OCI-LY1 (cell line): ENCODE data around the gene LDAH.

ENCODE experiments used
- EZH2 ChIP-seq: fragments of 200-600 bp; sonication (generic), shearing (Covaris generic); IDR thresholded peaks from 2 replicates; pipeline ENCODE4 v1.8.0; 2017; ENCODE audit warnings: borderline replicate concordance, mixed run types, mild to moderate bottlenecking, antibody characterized with exemption, low read length, moderate library complexity, mixed read lengths
- TF ChIP-seq, protein P1 (sequence below): fragments of 200-600 bp; sonication (generic), shearing (Covaris generic); IDR thresholded peaks from 2 replicates; pipeline ENCODE4 v1.5.1; 2017; ENCODE audit warnings: mild to moderate bottlenecking, antibody characterized with exemption, low read length, moderate library complexity, mixed read lengths

DNA sequence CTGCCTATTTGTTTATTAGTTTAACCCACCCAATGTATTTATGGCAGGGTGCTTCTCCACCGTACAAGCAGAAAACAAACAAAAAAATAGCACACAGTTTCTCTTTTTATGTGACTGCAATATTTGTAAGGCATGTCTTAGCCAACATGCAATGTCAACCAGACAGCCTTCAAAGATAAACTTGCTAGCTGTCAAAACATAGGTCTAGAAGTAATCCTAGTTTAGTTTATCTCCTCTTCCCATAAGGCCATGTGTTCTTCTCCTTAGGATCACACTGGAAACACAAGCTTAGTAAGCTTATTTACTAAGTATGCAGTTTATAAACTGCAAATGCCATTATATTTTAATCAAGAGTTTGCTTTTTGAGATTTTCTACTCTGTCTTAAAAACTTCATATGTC lies 75.6 kb downstream of the LDAH start:
- TF ChIP-seq, protein P1, sequence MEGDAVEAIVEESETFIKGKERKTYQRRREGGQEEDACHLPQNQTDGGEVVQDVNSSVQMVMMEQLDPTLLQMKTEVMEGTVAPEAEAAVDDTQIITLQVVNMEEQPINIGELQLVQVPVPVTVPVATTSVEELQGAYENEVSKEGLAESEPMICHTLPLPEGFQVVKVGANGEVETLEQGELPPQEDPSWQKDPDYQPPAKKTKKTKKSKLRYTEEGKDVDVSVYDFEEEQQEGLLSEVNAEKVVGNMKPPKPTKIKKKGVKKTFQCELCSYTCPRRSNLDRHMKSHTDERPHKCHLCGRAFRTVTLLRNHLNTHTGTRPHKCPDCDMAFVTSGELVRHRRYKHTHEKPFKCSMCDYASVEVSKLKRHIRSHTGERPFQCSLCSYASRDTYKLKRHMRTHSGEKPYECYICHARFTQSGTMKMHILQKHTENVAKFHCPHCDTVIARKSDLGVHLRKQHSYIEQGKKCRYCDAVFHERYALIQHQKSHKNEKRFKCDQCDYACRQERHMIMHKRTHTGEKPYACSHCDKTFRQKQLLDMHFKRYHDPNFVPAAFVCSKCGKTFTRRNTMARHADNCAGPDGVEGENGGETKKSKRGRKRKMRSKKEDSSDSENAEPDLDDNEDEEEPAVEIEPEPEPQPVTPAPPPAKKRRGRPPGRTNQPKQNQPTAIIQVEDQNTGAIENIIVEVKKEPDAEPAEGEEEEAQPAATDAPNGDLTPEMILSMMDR: no peak
- no peak for TF ChIP-seq EZH2
